Fibroblast of mammary gland (primary cell): ENCODE data around the gene STARD10.

Experiments
- DNase-seq: peaks from one replicate; pipeline ENCODE4 v3.0.0-alpha.2; 2010; ENCODE audit warnings: low read depth
- H3K4me3 ChIP-seq: 2 replicates; pipeline ENCODE4 v1.5.1; 2011; ENCODE audit warnings: low read depth, mild to moderate bottlenecking, low read length, moderate library complexity; ENCODE audit not compliant: control insufficient read depth
- CTCF ChIP-seq: conservative IDR thresholded peaks from 2 replicates; pipeline ENCODE4 v1.5.1; 2011; ENCODE audit warnings: low read depth, low read length, inconsistent platforms; ENCODE audit not compliant: control insufficient read depth, insufficient read depth

Gene STARD10

GRCh38 chr11:72710278-72710677 lies 83.6 kb downstream of the STARD10 start:
- DNase-seq: no peak
- no peak overlapping the region for H3K4me3 ChIP-seq
- TF ChIP-seq CTCF: no peak

- DNase-seq: no peak
- no peak for TF ChIP-seq CTCF
- no peak overlapping the region for H3K4me3 ChIP-seq
Observed at GRCh38 chr11:72709478-72710238, 84.2 kb downstream of the STARD10 start.

GRCh38 chr11:72707032-72707431 lies 86.8 kb downstream of the STARD10 start:
- no peak overlapping the region for H3K4me3 ChIP-seq
- no peak for DNase-seq
- TF ChIP-seq CTCF: no peak

GRCh38 chr11:72706579-72706978 lies 87.3 kb downstream of the STARD10 start:
- no peak for TF ChIP-seq CTCF
- no peak overlapping the region for H3K4me3 ChIP-seq
- no peak for DNase-seq

GRCh38 chr11:72705442-72706365 lies 88.1 kb downstream of the STARD10 start:
- DNase-seq: no peak
- TF ChIP-seq CTCF: no peak
- no peak overlapping the region for H3K4me3 ChIP-seq

- no peak overlapping the region for H3K4me3 ChIP-seq
- DNase-seq: no peak
- no peak for TF ChIP-seq CTCF
Observed at GRCh38 chr11:72704783-72705265, 89.0 kb downstream of the STARD10 start.
